Peyer's patch (tissue), 4 donors: ENCODE data around the gene RNF224. TPM values are rescaled to one million over a fixed set of nuclear protein-coding genes. Genes with fewer than 3 reads are reported as not detected.

ENCODE experiments used
- DNase-seq, 3 donors: peaks; one replicate each; pipeline ENCODE4 v3.0.0-alpha.2; 2017 to 2019
- H3K27ac ChIP-seq, 4 donors: fragments of 200-600 bp; sonication (generic); one replicate each; pipeline ENCODE4 v1.5.1; 2016 to 2019
- H3K27me3 ChIP-seq, 2 donors: fragments of 200-600 bp; sonication (generic); one replicate each; pipeline ENCODE4 v1.5.1; 2019
- H3K36me3 ChIP-seq, 3 donors: fragments of 200-600 bp; sonication (generic); one replicate each; pipeline ENCODE4 v1.5.1; 2016 to 2019
- H3K4me1 ChIP-seq, 4 donors: fragments of 200-600 bp; sonication (generic); one replicate each; pipeline ENCODE4 v1.5.1; 2016 to 2019
- H3K4me3 ChIP-seq, 4 donors: fragments of 200-600 bp; sonication (generic); 1 replicate in 3 of 4; 2 replicates in 1 of 4; pipeline ENCODE4 v1.5.1; 2016 to 2019; ENCODE audit warnings: mild to moderate bottlenecking in 1 of 4
- H3K9me3 ChIP-seq, 4 donors: fragments of 200-600 bp; sonication (generic); one replicate each; pipeline ENCODE4 v1.5.1; 2016 to 2019; ENCODE audit warnings: mild to moderate bottlenecking in 1 of 4
- CTCF ChIP-seq, 6 experiments: fragments of 450-650 bp in 4 of 6; fragments of 200-600 bp in 2 of 6; sonication (generic) in 1 of 6; IDR thresholded peaks; one replicate each; pipeline ENCODE4 v1.5.1; 2017 to 2019; ENCODE audit warnings: antibody characterized with exemption in 6 of 6, mild to moderate bottlenecking in 3 of 6, moderate library complexity in 1 of 6
- POLR2A ChIP-seq, 2 donors: fragments of 450-650 bp; IDR thresholded peaks; one replicate each; pipeline ENCODE4 v1.5.1; 2017; ENCODE audit warnings: antibody characterized with exemption in 2 of 2, mild to moderate bottlenecking in 2 of 2, moderate library complexity in 2 of 2
- total RNA-seq, 4 donors: library from RNA; depleted of rRNA; stranded (reverse); fragments of >200 nt; gene quantifications; one replicate each; pipeline ENCODE4 v1.1.0, GENCODE V29; 2016

The RNF224 gene
- total RNA-seq, 4 donors from 2014 or later, result not detected

GRCh38 chr9:137234055-137234697, 6.9 kb downstream of the RNF224 start:
- H3K9me3 ChIP-seq, result peaks cover 0 to 4% (median 0%) of the 10 kb centered on the region in 4 donors
- H3K27ac ChIP-seq, result no peak overlapping the region
- H3K36me3 ChIP-seq, result no peaks in the 10 kb centered on the region
- DNase-seq, result no peak
- TF ChIP-seq CTCF (IDR thresholded peaks at IDR 0.05), result no peak
- TF ChIP-seq POLR2A (IDR thresholded peaks at IDR 0.05), result no peak
- peaks cover 11 to 78% (median 24%) of the 10 kb centered on the region in 4 donors for H3K4me1 ChIP-seq
- peaks cover 0 to 4% of the 10 kb centered on the region in 2 donors for H3K27me3 ChIP-seq
- H3K4me3 ChIP-seq, result no peak overlapping the region

- Histone ChIP-seq H3K4me1 (peaks cover 10 to 78% (median 24%) of the 10 kb centered on the region in 4 donors), H3K27me3 (peaks cover 0 to 4% of the 10 kb centered on the region in 2 donors), H3K9me3 (peaks cover 0 to 4% (median 0%) of the 10 kb centered on the region in 4 donors), H3K27ac (no peak overlapping the region), H3K36me3 (no peaks in the 10 kb centered on the region), H3K4me3 (no peak overlapping the region)
- TF ChIP-seq POLR2A (IDR thresholded peaks at IDR 0.05), result no peak
- no peak for TF ChIP-seq CTCF (IDR thresholded peaks at IDR 0.05)
- DNase-seq, result no peak
These were observed 7.6 kb downstream of the RNF224 start for GRCh38 chr9:137234758-137235423.

GRCh38 chr9:137235424-137236237, 8.3 kb downstream of the RNF224 start:
- Histone ChIP-seq H3K9me3 (peaks cover 0 to 4% (median 0%) of the 10 kb centered on the region in 4 donors), H3K4me3 (peak overlapping the region in 2 of 4 donors; percentile 21 to 28), H3K27ac (peak overlapping the region in 1 of 4 donors; percentile 25), H3K27me3 (peaks cover 0 to 4% of the 10 kb centered on the region in 2 donors), H3K4me1 (peaks cover 8 to 72% (median 24%) of the 10 kb centered on the region in 4 donors), H3K36me3 (no peaks in the 10 kb centered on the region)
- DNase-seq, result no peak
- no peak for TF ChIP-seq POLR2A (IDR thresholded peaks at IDR 0.05)
- no peak for TF ChIP-seq CTCF (IDR thresholded peaks at IDR 0.05)

GRCh38 chr9:137236238-137236935, 9.1 kb downstream of the RNF224 start:
- peak; percentile 92 to 96 (median 92) for DNase-seq
- Histone ChIP-seq H3K27ac (peak overlapping the region in 2 of 4 donors; percentile 31 to 77), H3K4me3 (peak overlapping the region in 3 of 4 donors; percentile 21 to 28 (median 26)), H3K4me1 (peaks cover 8 to 64% (median 24%) of the 10 kb centered on the region in 4 donors), H3K9me3 (peaks cover 0 to 4% (median 0%) of the 10 kb centered on the region in 4 donors), H3K27me3 (peaks cover 0 to 4% of the 10 kb centered on the region in 2 donors), H3K36me3 (no peaks in the 10 kb centered on the region)
- TF ChIP-seq CTCF (IDR thresholded peaks at IDR 0.05) (peak; percentile 99 to 100 (median 100)), POLR2A (IDR thresholded peaks at IDR 0.05) (no peak)

- peak overlapping the region in 2 of 4 donors; percentile 31 to 77 for H3K27ac ChIP-seq
- H3K27me3 ChIP-seq, result peaks cover 0 to 4% of the 10 kb centered on the region in 2 donors
- no peak for DNase-seq
- TF ChIP-seq POLR2A (IDR thresholded peaks at IDR 0.05) (no peak), CTCF (IDR thresholded peaks at IDR 0.05) (no peak)
- H3K9me3 ChIP-seq, result peaks cover 0 to 4% (median 0%) of the 10 kb centered on the region in 4 donors
- peaks cover 0 to 2% (median 0%) of the 10 kb centered on the region in 3 donors for H3K36me3 ChIP-seq
- peak overlapping the region in 2 of 4 donors; percentile 21 to 28 for H3K4me3 ChIP-seq
- H3K4me1 ChIP-seq, result peaks cover 8 to 60% (median 24%) of the 10 kb centered on the region in 4 donors
These were observed 9.7 kb downstream of the RNF224 start for GRCh38 chr9:137236936-137237421.
